HEK293T (cell line): ENCODE results near the gene TCEAL8.

ENCODE experiments used
- ARNT ChIP-seq: fragments of 450-650 bp; IDR thresholded peaks from 2 replicates; pipeline ENCODE4 v1.6.1; 2017; ENCODE audit warnings: mild to moderate bottlenecking
- FOXA1 ChIP-seq: fragments of 450-650 bp; IDR thresholded peaks from 2 replicates; pipeline ENCODE4 v1.6.1; 2016; ENCODE audit warnings: mild to moderate bottlenecking
- FOXK2 ChIP-seq: fragments of 450-650 bp; IDR thresholded peaks from 2 replicates; pipeline ENCODE4 v1.6.1; 2016; ENCODE audit warnings: mild to moderate bottlenecking
- HDGF ChIP-seq: fragments of 450-650 bp; IDR thresholded peaks from 2 replicates; pipeline ENCODE4 v1.6.1; 2017; ENCODE audit warnings: antibody characterized with exemption, borderline replicate concordance
- L3MBTL2 ChIP-seq: fragments of 450-650 bp; conservative IDR thresholded peaks from 2 replicates; pipeline ENCODE4 v1.6.1; 2016; ENCODE audit warnings: mild to moderate bottlenecking
- SP1 ChIP-seq: fragments of 450-650 bp; IDR thresholded peaks from 2 replicates; pipeline ENCODE4 v1.6.1; 2017
- SUZ12 ChIP-seq: fragments of 450-650 bp; IDR thresholded peaks from 2 replicates; pipeline ENCODE4 v1.6.1; 2016; ENCODE audit warnings: mild to moderate bottlenecking
- TF ChIP-seq, protein P1 (sequence below): fragments of 450-650 bp; IDR thresholded peaks from 2 replicates; pipeline ENCODE4 v1.6.1; 2016

DNA sequence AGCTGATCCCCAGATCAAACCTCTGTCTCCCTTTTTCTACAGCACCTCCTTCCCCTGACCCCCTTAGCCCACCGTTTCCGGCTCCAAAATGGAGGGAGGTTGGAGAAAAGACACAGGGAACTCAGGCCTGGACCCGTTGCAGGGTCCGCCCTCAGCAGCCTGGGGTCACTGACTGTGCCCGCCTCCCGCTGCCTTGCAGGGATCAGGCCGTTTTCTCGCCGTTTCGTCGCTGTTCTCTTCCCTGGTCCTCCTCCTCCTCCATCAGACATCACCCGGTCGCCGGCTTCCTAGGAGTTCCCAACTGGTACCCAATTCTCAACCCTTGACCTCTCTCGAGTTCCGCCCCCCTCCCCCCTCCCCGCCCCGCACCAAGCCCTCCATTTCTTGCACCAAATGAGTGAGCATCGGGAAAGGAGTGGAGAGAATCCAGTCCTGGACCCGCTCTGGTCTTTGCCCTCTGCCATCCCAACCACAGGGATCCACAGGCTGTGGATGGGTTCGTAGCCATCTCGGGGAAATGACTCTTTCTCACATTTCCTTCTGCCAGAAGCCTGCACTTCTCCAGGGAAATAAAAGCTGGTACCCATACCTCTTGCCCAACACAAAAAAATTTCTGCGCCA is 21.1 kb upstream of the TCEAL8 start:
- TF ChIP-seq FOXA1 (no peak), L3MBTL2 (no peak), HDGF (no peak), ARNT (no peak), SP1 (no peak), FOXK2 (no peak), SUZ12 (no peak)
- TF ChIP-seq, protein P1, sequence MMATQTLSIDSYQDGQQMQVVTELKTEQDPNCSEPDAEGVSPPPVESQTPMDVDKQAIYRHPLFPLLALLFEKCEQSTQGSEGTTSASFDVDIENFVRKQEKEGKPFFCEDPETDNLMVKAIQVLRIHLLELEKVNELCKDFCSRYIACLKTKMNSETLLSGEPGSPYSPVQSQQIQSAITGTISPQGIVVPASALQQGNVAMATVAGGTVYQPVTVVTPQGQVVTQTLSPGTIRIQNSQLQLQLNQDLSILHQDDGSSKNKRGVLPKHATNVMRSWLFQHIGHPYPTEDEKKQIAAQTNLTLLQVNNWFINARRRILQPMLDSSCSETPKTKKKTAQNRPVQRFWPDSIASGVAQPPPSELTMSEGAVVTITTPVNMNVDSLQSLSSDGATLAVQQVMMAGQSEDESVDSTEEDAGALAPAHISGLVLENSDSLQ: no peak
